ENCODE results near the gene MAP4K5.

- TF ChIP-seq CTCF (IDR thresholded peaks at IDR 0.05): no peak
- TF ChIP-seq POLR2A (IDR thresholded peaks at IDR 0.05): no peak
- TF ChIP-seq EP300 (IDR thresholded peaks at IDR 0.05): no peak
These were observed 107.3 kb downstream of the MAP4K5 start for GRCh38 chr14:50425105-50425504.

Data from ovary (tissue), 3 donors.